Measurements from ENCODE around the gene DAO.

- TF ChIP-seq CTCF (IDR thresholded peaks at IDR 0.05) (no peak), POLR2A (IDR thresholded peaks at IDR 0.05) (no peak), POLR2AphosphoS5 (IDR thresholded peaks at IDR 0.05) (peak; percentile 38), EP300 (IDR thresholded peaks at IDR 0.05) (no peak)
Observed at GRCh38 chr12:108852674-108853309, 27.1 kb upstream of the DAO start.
